ENCODE data around the gene MLLT10. TPM values are rescaled to one million over a fixed set of nuclear protein-coding genes. Genes with fewer than 3 reads are reported as not detected.
A peak's percentile ranks its signal among the peaks of the same experiment; 100 is the strongest.

The MLLT10 gene
- total and polyA plus RNA-seq, 2 of the 8 experiments (the other 6 are each of a cell fraction or from before 2014, with no cell fraction given), result 53.1 to 62.1 TPM

- Histone ChIP-seq H3K27me3 (replicated peaks in 1 of 4; ENCODE audit: control insufficient read depth in 3 of 4, extremely low read depth in 1 of 4, insufficient read depth in 3 of 4, low read length in 3 of 4) (peaks cover 5 to 16% (median 10%) of the 10 kb centered on the region in 4 experiments; a peak in 6 of 7 replicates), H2AFZ (ENCODE audit: low read length) (no peak overlapping the region), H3K9ac (replicated peaks in 1 of 4; ENCODE audit: extremely low read depth in 1 of 4, low read depth in 3 of 4, low read length in 3 of 4) (peak overlapping the region in 3 of 4 experiments; percentile 20 to 56 (median 45); a peak in 4 of 7 replicates), H2BK20ac (ENCODE audit: low read length) (no peak overlapping the region), H2BK12ac (ENCODE audit: low read depth, low read length) (peak overlapping the region; percentile 82; the same call in 1 of the 2 replicates), H2BK5ac (ENCODE audit: low read depth, low read length) (no peak overlapping the region; the same call in 1 of the 2 replicates), H3K79me2 (ENCODE audit: control insufficient read depth in 1 of 2, insufficient read depth in 2 of 2, low read length in 2 of 2) (peaks cover 0 to 31% of the 10 kb centered on the region in 2 experiments; a peak in 2 of 4 replicates), H2AK5ac (ENCODE audit: low read depth, low read length) (no peak overlapping the region), H3K4me2 (ENCODE audit: insufficient read depth in 1 of 2, low read depth in 2 of 2, low read length in 2 of 2) (peak overlapping the region; percentile 90 to 92), H3K79me1 (ENCODE audit: low read depth, low read length) (no peaks in the 10 kb centered on the region), H3K18ac (ENCODE audit: extremely low read depth, low read length) (peak overlapping the region; percentile 97), H2BK120ac (replicated peaks; ENCODE audit: low read depth, low read length) (no peak overlapping the region), H3K23me2 (ENCODE audit: low read depth, low read length) (peaks cover 26% of the 10 kb centered on the region; the same call in 1 of the 2 replicates), H3K36me3 (ENCODE audit: control insufficient read depth in 2 of 4, insufficient read depth in 4 of 4, low read length in 3 of 4) (no peaks in the 10 kb centered on the region), H3K14ac (ENCODE audit: insufficient read length) (no peak overlapping the region), H4K5ac (ENCODE audit: insufficient read length, low read depth, low read length) (peak overlapping the region; percentile 67), H3K4me1 (replicated peaks in 1 of 4; ENCODE audit: control insufficient read depth in 3 of 4, insufficient read depth in 4 of 4, low read length in 3 of 4) (peaks cover 0 to 20% (median 7%) of the 10 kb centered on the region in 4 experiments; a peak in 6 of 7 replicates), H3K4me3 (ENCODE audit: extremely low read depth in 1 of 4, insufficient read depth in 2 of 4, low read depth in 3 of 4, low read length in 4 of 4) (peak overlapping the region; percentile 48 to 88 (median 70)), H3K56ac (replicated peaks; ENCODE audit: insufficient read length, low read depth, low read length) (no peak overlapping the region), H4K91ac (replicated peaks; ENCODE audit: insufficient read length, low read length) (peak overlapping the region; percentile 3), H2BK15ac (ENCODE audit: low read length) (no peak overlapping the region; the same call in 1 of the 2 replicates), H3K27ac (ENCODE audit: low read depth, low read length) (no peak overlapping the region), H3K9me3 (ENCODE audit: insufficient read depth in 2 of 2, low read depth in 1 of 2, low read length in 1 of 2) (no peaks in the 10 kb centered on the region), H4K8ac (ENCODE audit: extremely low read depth, insufficient read depth, low read length) (peak overlapping the region; percentile 90), H4K20me1 (replicated peaks in 1 of 2; ENCODE audit: control insufficient read depth in 1 of 2, insufficient read depth in 2 of 2, low read length in 2 of 2) (no peaks in the 10 kb centered on the region), H3K23ac (ENCODE audit: insufficient read length) (no peak overlapping the region), H3K4ac (replicated peaks; ENCODE audit: insufficient read length, low read depth, low read length) (peak overlapping the region; percentile 7)
- ChIA-PET CTCF (ENCODE audit: partially characterized antibody) (interaction anchor here (0.7 to 4.9 kb wide), 20 partner anchors 12 to 253 kb away, joined by 3 to 39 read pairs (median 4); no protein-coding TSS in a partner anchor), POLR2A (ENCODE audit: partially characterized antibody) (interaction anchor here (0.6 to 12.9 kb wide), 10 partner anchors 12 to 481 kb away, joined by 3 to 322 read pairs (median 4); partner anchors contain the start of gene SKIDA1)
- WGBS, 2 experiments (ENCODE audit: extremely low coverage in 1 of 2, insufficient coverage in 1 of 2, insufficient read length in 1 of 2, insufficient replicate concordance in 2 of 2, low coverage in 1 of 2, low lambda C conversion rate in 2 of 2, missing lambda C conversion rate in 1 of 2), result 14% methylated on average over 59 of the region's 66 CpGs; no CpG with 5 or more reads in 1 of the 2 experiments
- FAIRE-seq (no peak), DNase-seq (ENCODE audit: low read depth in 1 of 2, low spot score in 2 of 2) (peak in 1 of 2 experiments; percentile 79)
- 0 out of 2 replicates have a peak, but pooled peaks have one; percentile 17 for TF ChIP-seq BACH1 (IDR thresholded peaks at IDR 0.05; ENCODE audit: low read length)
- TF ChIP-seq SUZ12 (IDR thresholded peaks at IDR 0.05; ENCODE audit: low read length), result 0 out of 2 replicates have a peak, but pooled peaks have one; percentile 33
- no peak for TF ChIP-seq CREB1 (IDR thresholded peaks at IDR 0.05)
- TF ChIP-seq, protein P1, sequence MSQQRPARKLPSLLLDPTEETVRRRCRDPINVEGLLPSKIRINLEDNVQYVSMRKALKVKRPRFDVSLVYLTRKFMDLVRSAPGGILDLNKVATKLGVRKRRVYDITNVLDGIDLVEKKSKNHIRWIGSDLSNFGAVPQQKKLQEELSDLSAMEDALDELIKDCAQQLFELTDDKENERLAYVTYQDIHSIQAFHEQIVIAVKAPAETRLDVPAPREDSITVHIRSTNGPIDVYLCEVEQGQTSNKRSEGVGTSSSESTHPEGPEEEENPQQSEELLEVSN (IDR thresholded peaks at IDR 0.05), result peak; percentile 94
- TF ChIP-seq CBX5 (IDR thresholded peaks at IDR 0.05; ENCODE audit: low read depth, low read length), result no peak
- 0 out of 2 replicates have a peak, but pooled peaks have one; percentile 24 for TF ChIP-seq TAF1 (IDR thresholded peaks at IDR 0.05; ENCODE audit: low read depth, low read length)
- peak; percentile 31 for TF ChIP-seq ASH2L (IDR thresholded peaks at IDR 0.05; ENCODE audit: low read length)
- 0 out of 3 replicates have a peak, but pooled peaks of 1 of the 2 experiments have one; percentile 0 for TF ChIP-seq POLR2A (IDR thresholded peaks at IDR 0.05; ENCODE audit: control extremely low read depth in 1 of 2, low read depth in 2 of 2, low read length in 2 of 2)
- peak; percentile 12 for TF ChIP-seq EZH2 (IDR thresholded peaks at IDR 0.05; ENCODE audit: low read depth, low read length, severe bottlenecking)
- TF ChIP-seq, protein P2, sequence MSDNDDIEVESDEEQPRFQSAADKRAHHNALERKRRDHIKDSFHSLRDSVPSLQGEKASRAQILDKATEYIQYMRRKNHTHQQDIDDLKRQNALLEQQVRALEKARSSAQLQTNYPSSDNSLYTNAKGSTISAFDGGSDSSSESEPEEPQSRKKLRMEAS (IDR thresholded peaks at IDR 0.05), result peak; percentile 86
- no peak for TF ChIP-seq SP4 (IDR thresholded peaks at IDR 0.05; ENCODE audit: low read length)
Measured at GRCh38 chr10:21494191-21495001, 39.6 kb upstream of the MLLT10 start.
